ENCODE data around the gene ARNT2. TPM values are rescaled to one million over a fixed set of nuclear protein-coding genes. Genes with fewer than 3 reads are reported as not detected.

The ARNT2 gene
- total and polyA plus RNA-seq, 10 of the 15 experiments (the other 5 are each of a cell fraction or from before 2014, with no cell fraction given), result 0.07 to 0.49 (median 0.09) TPM; not detected in 6

GRCh38 chr15:80533790-80534333, 129.7 kb downstream of the ARNT2 start:
- Histone ChIP-seq H3K4me3 (no peak overlapping the region), H4K20me1 (ENCODE audit: control insufficient read depth, insufficient read depth) (no peaks in the 10 kb centered on the region), H3K9me3 (replicated peaks; ENCODE audit: control insufficient read depth, insufficient read depth, low read length) (no peaks in the 10 kb centered on the region; the same call in 2 of the 3 replicates), H3K36me3 (ENCODE audit: control insufficient read depth in 2 of 2, insufficient read depth in 2 of 2, low read length in 1 of 2) (no peaks in the 10 kb centered on the region), H3K79me2 (ENCODE audit: control insufficient read depth, insufficient read depth, low read length) (no peaks in the 10 kb centered on the region), H2AFZ (ENCODE audit: control insufficient read depth, low read depth, low read length) (no peak overlapping the region), H3K27ac (ENCODE audit: control insufficient read depth, insufficient read depth) (no peak overlapping the region), H3K4me2 (ENCODE audit: control insufficient read depth, insufficient read depth) (no peak overlapping the region), H3K9ac (ENCODE audit: control insufficient read depth, insufficient read depth, low read length) (no peak overlapping the region), H3K4me1 (ENCODE audit: control insufficient read depth, insufficient read depth, low read length) (no peaks in the 10 kb centered on the region), H3K27me3 (replicated peaks in 1 of 2; ENCODE audit: control insufficient read depth in 2 of 2, insufficient read depth in 2 of 2, low read length in 1 of 2) (peaks cover 0 to 2% of the 10 kb centered on the region in 2 experiments; a peak in 3 of 4 replicates)
- in situ Hi-C loops (cut with MboI) (no loop called here), intact Hi-C loops (cut with micrococcal nuclease; ENCODE audit: unreplicated experiment) (no loop called here)
- 18% methylated on average over 4 of the region's 4 CpGs for WGBS (ENCODE audit: insufficient coverage, insufficient replicate concordance, low lambda C conversion rate, missing lambda C conversion rate)
- ChIA-PET RAD21 (ENCODE audit: unreplicated experiment) (no interaction called here), POLR2A (no interaction called here), SMC1A (ENCODE audit: uncharacterized antibody, unreplicated experiment) (no interaction called here), CTCF (no interaction called here)
- BruUV-seq (replicated peaks), result no TSS peak
- no peak for DNase-seq (ENCODE audit: low read depth, low spot score)
- FAIRE-seq, result no peak
- no peak for TF ChIP-seq TBL1XR1 (IDR thresholded peaks at IDR 0.05; ENCODE audit: low read depth, low read length)
- TF ChIP-seq MEF2B (IDR thresholded peaks at IDR 0.05; ENCODE audit: partially characterized antibody, poor library complexity, severe bottlenecking), result no peak
- no peak for TF ChIP-seq MTA3 (IDR thresholded peaks at IDR 0.05; ENCODE audit: borderline replicate concordance, low read length)
- no peak for TF ChIP-seq EED (IDR thresholded peaks at IDR 0.05; ENCODE audit: low read depth)
- no peak for TF ChIP-seq MYB (IDR thresholded peaks at IDR 0.05; ENCODE audit: borderline replicate concordance, low read depth, low read length)
- TF ChIP-seq NKRF (conservative IDR thresholded peaks at IDR 0.05), result no peak
- TF ChIP-seq CBFB (IDR thresholded peaks at IDR 0.05; ENCODE audit: low read depth), result no peak
- no peak for TF ChIP-seq ZNF217 (IDR thresholded peaks at IDR 0.05)
- no peak for TF ChIP-seq MEF2A (IDR thresholded peaks at IDR 0.05; ENCODE audit: insufficient read depth, low read depth, low read length)
- TF ChIP-seq BCL3 (IDR thresholded peaks at IDR 0.05; ENCODE audit: borderline replicate concordance, insufficient read depth, low read depth, low read length, poor library complexity, severe bottlenecking), result no peak
- no peak for TF ChIP-seq SMAD5 (IDR thresholded peaks at IDR 0.05; ENCODE audit: low read depth)
- no peak for TF ChIP-seq TCF3 (IDR thresholded peaks at IDR 0.05; ENCODE audit: borderline replicate concordance, insufficient read depth, low read depth, low read length)
- no peak for TF ChIP-seq SIN3A (IDR thresholded peaks at IDR 0.05; ENCODE audit: low read depth, low read length)
- no peak for TF ChIP-seq MAX (IDR thresholded peaks at IDR 0.05; ENCODE audit: low read depth, low read length)
- TF ChIP-seq POLR2A (IDR thresholded peaks at IDR 0.05; ENCODE audit: low read depth, low read length), result no peak
- TF ChIP-seq TARDBP (IDR thresholded peaks at IDR 0.05; ENCODE audit: borderline replicate concordance), result no peak
- no peak for TF ChIP-seq KAT2A (conservative IDR thresholded peaks at IDR 0.05; ENCODE audit: control insufficient read depth, low read depth, low read length)
- no peak for TF ChIP-seq PAX5 (IDR thresholded peaks at IDR 0.05; ENCODE audit: borderline replicate concordance, low read depth, low read length)
- TF ChIP-seq CEBPB (IDR thresholded peaks at IDR 0.05; ENCODE audit: borderline replicate concordance in 1 of 2, low read depth in 2 of 2, low read length in 2 of 2), result no peak
- no peak for ATAC-seq

Measured in GM12878 (cell line).